Large intestine (tissue), 3 donors: Measurements from ENCODE around the gene FBLIM1. TPM values are rescaled to one million over a fixed set of nuclear protein-coding genes. Genes with fewer than 3 reads are reported as not detected.
"Not testable (repeated sequence)": the region's sequence is repeated elsewhere in the genome, so short reads cannot be mapped to it uniquely, and the experiment has no call there.

ENCODE experiments used
- DNase-seq, 2 donors: peaks; one replicate each; pipeline versions ENCODE4 v3.0.0 to v3.0.0-alpha.2; 2013
- H3K27ac ChIP-seq: one replicate; pipeline ENCODE4 v1.5.1; 2013; ENCODE audit warnings: low read length
- H3K27me3 ChIP-seq: 2 replicates; pipeline ENCODE4 v1.6.1; 2013; ENCODE audit warnings: low read length; ENCODE audit not compliant: control insufficient read depth, insufficient read depth
- H3K36me3 ChIP-seq: 2 replicates; pipeline ENCODE4 v1.6.1; 2013; ENCODE audit warnings: low read length; ENCODE audit not compliant: control insufficient read depth, insufficient read depth
- H3K4me1 ChIP-seq: one replicate; pipeline ENCODE4 v1.6.1; 2013; ENCODE audit warnings: low read length; ENCODE audit not compliant: control insufficient read depth, insufficient read depth
- H3K4me3 ChIP-seq: one replicate; pipeline ENCODE4 v1.5.1; 2013; ENCODE audit warnings: low read length
- H3K9me3 ChIP-seq: one replicate; pipeline ENCODE4 v1.6.1; 2013; ENCODE audit warnings: mild to moderate bottlenecking, low read depth, low read length, moderate library complexity; ENCODE audit not compliant: control insufficient read depth
- WGBS: methylation state at CpG from one replicate; pipeline ENCODE4 v1.1.5; 2013; ENCODE audit warnings: low lambda C conversion rate; ENCODE audit not compliant: insufficient coverage; 5-methylcytosine and 5-hydroxymethylcytosine counted together
- polyA plus RNA-seq: library from polyadenylated mRNA; unstranded; fragments of 120-200 nt; gene quantifications from one replicate; pipeline ENCODE4 v1.2.1, GENCODE V29; 2013

FBLIM1 gene
- polyA plus RNA-seq, 1 donor, result 76.8 TPM

GRCh38 chr1:15797614-15798390, 39.2 kb downstream of the FBLIM1 start:
- H3K27ac ChIP-seq, result no peak overlapping the region
- 69% methylated on average over 2 of the region's 14 CpGs for WGBS
- no peak for DNase-seq
- no peaks in the 10 kb centered on the region for H3K36me3 ChIP-seq
- no peak overlapping the region for H3K4me3 ChIP-seq
- H3K27me3 ChIP-seq, result no peaks in the 10 kb centered on the region
- H3K9me3 ChIP-seq, result no peaks in the 10 kb centered on the region
- H3K4me1 ChIP-seq, result peaks cover 61% of the 10 kb centered on the region

- H3K36me3 ChIP-seq, result no peaks in the 10 kb centered on the region
- H3K4me3 ChIP-seq, result no peak overlapping the region
- H3K27me3 ChIP-seq, result no peaks in the 10 kb centered on the region
- peaks cover 47% of the 10 kb centered on the region for H3K4me1 ChIP-seq
- DNase-seq, result peak in 1 of 2 donors; percentile 42
- WGBS, result no CpG with 5 or more reads among the region's 9 CpGs
- H3K27ac ChIP-seq, result peak overlapping the region; percentile 64
- H3K9me3 ChIP-seq, result no peaks in the 10 kb centered on the region
Measured at GRCh38 chr1:15799004-15799867, 40.6 kb downstream of the FBLIM1 start.

GRCh38 chr1:15799928-15800835, 41.6 kb downstream of the FBLIM1 start:
- no peaks in the 10 kb centered on the region for H3K9me3 ChIP-seq

GRCh38 chr1:15802234-15802965, 43.8 kb downstream of the FBLIM1 start:
- Histone ChIP-seq H3K27me3 (no peaks in the 10 kb centered on the region), H3K36me3 (no peaks in the 10 kb centered on the region), H3K27ac (no peak overlapping the region), H3K4me1 (peaks cover 26% of the 10 kb centered on the region), H3K4me3 (no peak overlapping the region), H3K9me3 (no peaks in the 10 kb centered on the region)
- WGBS, result no CpG with 5 or more reads among the region's 17 CpGs
- DNase-seq, result no peak

More at GRCh38 chr1:15799928-15800835, 41.6 kb downstream of the FBLIM1 start:
- Histone ChIP-seq H3K4me1 (peaks cover 40% of the 10 kb centered on the region), H3K27ac (peak overlapping the region; percentile 64), H3K27me3 (no peaks in the 10 kb centered on the region), H3K4me3 (no peak overlapping the region), H3K36me3 (no peaks in the 10 kb centered on the region)
- DNase-seq, result peak; percentile 94 to 97
- WGBS, result no CpG with 5 or more reads among the region's 22 CpGs

- Histone ChIP-seq H3K4me3 (no peak overlapping the region), H3K9me3 (no peaks in the 10 kb centered on the region), H3K4me1 (peaks cover 26% of the 10 kb centered on the region), H3K27me3 (no peaks in the 10 kb centered on the region), H3K36me3 (no peaks in the 10 kb centered on the region), H3K27ac (no peak overlapping the region)
- DNase-seq, result no peak
- no CpG with 5 or more reads among the region's 4 CpGs for WGBS
Measured at GRCh38 chr1:15803380-15803779, 44.8 kb downstream of the FBLIM1 start.

GRCh38 chr1:15804060-15804459, 45.5 kb downstream of the FBLIM1 start:
- 59% methylated on average over 3 of the region's 8 CpGs for WGBS
- DNase-seq, result no peak

GRCh38 chr1:15807121-15807520, 48.5 kb downstream of the FBLIM1 start:
- no peak for DNase-seq
- no peak overlapping the region for H3K4me3 ChIP-seq
- H3K4me1 ChIP-seq, result peaks cover 1% of the 10 kb centered on the region
- H3K27me3 ChIP-seq, result no peaks in the 10 kb centered on the region
- no CpG with 5 or more reads among the region's 10 CpGs for WGBS
- no peaks in the 10 kb centered on the region for H3K36me3 ChIP-seq
- H3K9me3 ChIP-seq, result no peaks in the 10 kb centered on the region
- no peak overlapping the region for H3K27ac ChIP-seq

More at GRCh38 chr1:15804060-15804459, 45.5 kb downstream of the FBLIM1 start:
- Histone ChIP-seq H3K4me1 (peaks cover 24% of the 10 kb centered on the region), H3K4me3 (no peak overlapping the region), H3K36me3 (no peaks in the 10 kb centered on the region), H3K27ac (no peak overlapping the region), H3K9me3 (no peaks in the 10 kb centered on the region), H3K27me3 (no peaks in the 10 kb centered on the region)

GRCh38 chr1:15807549-15807948, 49.0 kb downstream of the FBLIM1 start, which contains the start of gene UQCRHL:
Gene UQCRHL, minus strand, starts transcription at chr1:15807649. Its CDS starts 0 bp downstream, at chr1:15807649.
- H3K4me3 ChIP-seq, H3K9me3 ChIP-seq, H3K27me3 ChIP-seq, H3K36me3 ChIP-seq, DNase-seq, H3K27ac ChIP-seq, H3K4me1 ChIP-seq: not testable (repeated sequence)
- WGBS, result no CpG with 5 or more reads among the region's 11 CpGs

GRCh38 chr1:15808955-15809354, 50.4 kb downstream of the FBLIM1 start:
- Histone ChIP-seq H3K27me3 (no peaks in the 10 kb centered on the region), H3K27ac (no peak overlapping the region), H3K4me1 (no peaks in the 10 kb centered on the region), H3K36me3 (no peaks in the 10 kb centered on the region), H3K4me3 (no peak overlapping the region), H3K9me3 (no peaks in the 10 kb centered on the region)
- DNase-seq, result no peak
- WGBS, result no CpG with 5 or more reads among the region's 1 CpG
